H1 (cell line): ENCODE results near the gene KRT85.

Experiments used
- ASH2L ChIP-seq: fragments of 200-600, 300-600 bp; sonication (generic); IDR thresholded peaks from one replicate; pipeline ENCODE4 v1.7.1; 2017; ENCODE audit warnings: low read length
- ATF2 ChIP-seq: IDR thresholded peaks from 2 replicates; pipeline ENCODE4 v1.6.1; 2012; ENCODE audit warnings: low read length, inconsistent platforms
- CBX5 ChIP-seq: fragments of 300-800, 300-1000 bp; sonication (generic); IDR thresholded peaks from 2 replicates; pipeline ENCODE4 v1.7.1; 2016; ENCODE audit warnings: antibody characterized with exemption, low read length, low read depth
- CTCF ChIP-seq, 3 experiments: IDR thresholded peaks; 1 replicate in 2 of 3; 2 replicates in 1 of 3; pipeline versions ENCODE4 v1.5.1 to v1.6.1; 2011; ENCODE audit warnings: low read length in 3 of 3, mild to moderate bottlenecking in 3 of 3, inconsistent platforms in 2 of 3, low read depth in 1 of 3, moderate library complexity in 1 of 3; ENCODE audit not compliant: insufficient read depth in 1 of 3; ENCODE audit errors: control extremely low read depth in 1 of 3
- EP300 ChIP-seq, 2 experiments: IDR thresholded peaks; 1 replicate in 1 of 2; 2 replicates in 1 of 2; pipeline ENCODE4 v1.6.1; 2011 to 2012; ENCODE audit warnings: low read depth in 2 of 2, low read length in 2 of 2, mild to moderate bottlenecking in 2 of 2, borderline replicate concordance in 1 of 2, inconsistent platforms in 1 of 2, moderate library complexity in 1 of 2
- GTF2F1 ChIP-seq: IDR thresholded peaks from 2 replicates; pipeline ENCODE4 v1.6.1; 2012; ENCODE audit warnings: low read depth, low read length, improper control_type of control experiment, borderline replicate concordance
- JUN ChIP-seq: IDR thresholded peaks from 2 replicates; pipeline ENCODE4 v1.6.1; 2011; ENCODE audit warnings: low read depth, mild to moderate bottlenecking, improper control_type of control experiment, low read length
- PHF8 ChIP-seq: fragments of 200-600 bp; sonication (generic); conservative IDR thresholded peaks from 2 replicates; pipeline ENCODE4 v1.7.1; 2012; ENCODE audit warnings: low read depth, mild to moderate bottlenecking, inconsistent platforms, low read length, moderate library complexity
- POLR2A ChIP-seq, 2 experiments: IDR thresholded peaks; 1 replicate in 1 of 2; 2 replicates in 1 of 2; pipeline ENCODE4 v1.6.1; 2011; ENCODE audit warnings: low read depth in 2 of 2, low read length in 2 of 2, mild to moderate bottlenecking in 2 of 2; ENCODE audit errors: control extremely low read depth in 1 of 2
- SIN3A ChIP-seq, 2 experiments: IDR thresholded peaks in 1 of 2; conservative IDR thresholded peaks in 1 of 2; 2 replicates each; pipeline ENCODE4 v1.6.1; 2011 to 2012; ENCODE audit warnings: low read length in 2 of 2, improper control_type of control experiment in 1 of 2, low read depth in 1 of 2, mild to moderate bottlenecking in 1 of 2
- SIX5 ChIP-seq: IDR thresholded peaks from 2 replicates; pipeline ENCODE4 v1.6.1; 2011; ENCODE audit warnings: mild to moderate bottlenecking, low read depth, low read length
- TBP ChIP-seq: IDR thresholded peaks from 2 replicates; pipeline ENCODE4 v1.6.1; 2011; ENCODE audit warnings: low read depth, low read length, improper control_type of control experiment
- YY1 ChIP-seq: IDR thresholded peaks from 2 replicates; pipeline ENCODE4 v1.6.1; 2011; ENCODE audit warnings: low read depth, mild to moderate bottlenecking, low read length

- TF ChIP-seq ATF2: no peak
- no peak for TF ChIP-seq EP300 (IDR thresholded peaks at IDR 0.05; ENCODE audit: borderline replicate concordance in 1 of 2, low read depth in 2 of 2, low read length in 2 of 2)
- TF ChIP-seq POLR2A (IDR thresholded peaks at IDR 0.05; ENCODE audit: control extremely low read depth in 1 of 2, low read depth in 2 of 2, low read length in 2 of 2): no peak
- no peak for TF ChIP-seq JUN
- TF ChIP-seq CTCF (IDR thresholded peaks at IDR 0.05; ENCODE audit: control extremely low read depth in 1 of 3, insufficient read depth in 1 of 3, low read depth in 1 of 3, low read length in 3 of 3): no peak
- TF ChIP-seq SIN3A (conservative IDR thresholded peaks at IDR 0.05 in 1 of 2, IDR thresholded peaks at IDR 0.05 in 1 of 2; ENCODE audit: low read depth in 1 of 2, low read length in 2 of 2): no peak
- no peak for TF ChIP-seq PHF8
- no peak for TF ChIP-seq YY1
- TF ChIP-seq ASH2L: no peak
- no peak for TF ChIP-seq TBP
- no peak for TF ChIP-seq CBX5
- TF ChIP-seq GTF2F1: no peak
- no peak for TF ChIP-seq SIX5
Observed at GRCh38 chr12:52359621-52360061, 7.6 kb downstream of the KRT85 start.
